ENCODE data around the gene AP5S1.

The AP5S1 gene

DNA sequence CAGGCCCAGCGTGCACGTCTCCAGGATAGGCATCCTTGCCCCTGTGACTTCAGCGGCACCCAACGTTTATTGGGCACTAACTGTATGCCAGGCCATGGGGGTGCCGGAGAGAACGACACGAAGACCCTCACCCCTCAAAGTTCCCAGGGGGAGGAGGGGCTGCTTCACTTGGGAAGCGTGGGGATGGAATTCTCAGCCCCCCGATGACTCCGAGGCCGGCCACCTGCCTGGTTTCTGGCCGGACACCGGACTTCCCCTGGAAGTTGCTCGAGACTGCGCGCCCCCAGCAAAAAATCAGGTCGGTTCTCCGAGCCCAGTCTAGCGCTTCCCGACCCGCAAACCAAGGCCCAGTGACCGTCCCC is 26.0 kb downstream of the AP5S1 start:
- peak; percentile 47 for DNase-seq (ENCODE audit: low spot score)

- peak; percentile 94 for DNase-seq (ENCODE audit: low spot score)
These were observed 26.5 kb downstream of the AP5S1 start, which contains the start of gene MAVS for GRCh38 chr20:3846740-3847428. MAVS (plus strand) TSS chr20:3846834; CDS start chr20:3854625, 7,791 bp downstream.

DNA sequence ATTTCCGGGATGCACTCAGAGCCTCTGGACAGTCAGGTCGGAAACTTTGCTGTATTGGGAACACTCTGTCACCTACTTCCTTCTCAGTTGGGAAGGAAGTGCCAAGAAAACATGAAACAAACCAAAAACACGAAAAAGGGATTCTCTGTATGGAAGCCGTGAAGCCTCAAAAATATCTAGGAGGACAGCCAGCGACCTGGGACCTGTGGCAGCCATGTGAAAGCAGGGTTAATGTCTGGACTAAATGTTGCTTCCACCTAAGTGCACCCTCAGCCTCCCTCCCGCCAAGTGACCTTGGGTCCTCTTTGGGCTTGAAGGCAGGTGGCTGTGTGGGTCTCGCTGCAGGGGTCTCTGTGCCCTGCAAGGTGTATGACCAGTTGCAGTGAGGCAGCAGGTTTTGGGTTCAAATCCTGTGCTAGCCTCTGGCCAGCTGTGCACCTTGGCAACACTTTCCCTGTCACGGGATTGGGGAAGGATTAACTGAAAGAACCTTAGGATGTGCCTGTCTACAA is 27.1 kb downstream of the AP5S1 start:
- no peak for DNase-seq (ENCODE audit: low spot score)

GRCh38 chr20:3848565-3848964 is 28.2 kb downstream of the AP5S1 start:
- DNase-seq (ENCODE audit: low spot score), result no peak

- no peak for DNase-seq (ENCODE audit: low spot score)
These were observed 34.1 kb downstream of the AP5S1 start for GRCh38 chr20:3854462-3854871.

- DNase-seq (ENCODE audit: low spot score), result no peak
These were observed 37.1 kb downstream of the AP5S1 start for GRCh38 chr20:3857405-3857804.

GRCh38 chr20:3858689-3859088 is 38.3 kb downstream of the AP5S1 start:
- DNase-seq (ENCODE audit: low spot score), result no peak

DNA sequence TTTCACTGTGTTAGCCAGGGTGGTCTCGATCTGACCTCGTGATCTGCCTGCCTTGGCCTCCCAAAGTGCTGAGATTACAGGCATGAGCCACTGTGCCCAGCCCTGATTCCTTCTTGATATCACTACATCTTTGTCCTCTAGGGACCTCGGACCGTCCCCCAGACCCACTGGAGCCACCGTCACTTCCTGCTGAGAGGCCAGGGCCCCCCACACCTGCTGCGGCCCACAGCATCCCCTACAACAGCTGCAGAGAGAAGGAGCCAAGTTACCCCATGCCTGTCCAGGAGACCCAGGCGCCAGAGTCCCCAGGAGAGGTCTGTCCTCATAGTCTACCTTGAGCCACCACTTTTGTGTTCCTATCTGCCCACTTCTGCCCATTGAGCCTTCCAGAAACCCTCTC is 40.8 kb downstream of the AP5S1 start:
- DNase-seq (ENCODE audit: low spot score), result no peak

GRCh38 chr20:3862333-3862732 is 42.0 kb downstream of the AP5S1 start:
- no peak for DNase-seq (ENCODE audit: low spot score)

DNA sequence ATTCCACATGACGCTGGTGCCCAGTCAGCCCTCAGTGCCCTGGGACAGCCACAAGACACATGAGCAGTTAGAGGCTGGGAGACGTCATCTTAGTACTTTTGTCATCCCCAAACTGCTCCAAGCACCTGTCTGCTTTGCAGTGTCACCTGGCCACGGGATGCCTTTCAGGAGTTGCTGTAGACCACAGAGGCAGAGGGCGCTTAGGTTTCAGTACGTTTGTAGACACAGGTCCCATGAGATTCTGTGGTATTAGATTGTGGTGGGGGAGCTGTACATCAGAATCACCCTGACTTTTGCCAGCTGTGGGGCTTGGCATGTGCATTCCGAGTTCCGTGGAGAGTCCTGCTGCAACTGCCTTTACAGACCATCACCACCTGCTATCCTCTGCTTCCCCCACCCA is 43.0 kb downstream of the AP5S1 start:
- no peak for DNase-seq (ENCODE audit: low spot score)

DNA sequence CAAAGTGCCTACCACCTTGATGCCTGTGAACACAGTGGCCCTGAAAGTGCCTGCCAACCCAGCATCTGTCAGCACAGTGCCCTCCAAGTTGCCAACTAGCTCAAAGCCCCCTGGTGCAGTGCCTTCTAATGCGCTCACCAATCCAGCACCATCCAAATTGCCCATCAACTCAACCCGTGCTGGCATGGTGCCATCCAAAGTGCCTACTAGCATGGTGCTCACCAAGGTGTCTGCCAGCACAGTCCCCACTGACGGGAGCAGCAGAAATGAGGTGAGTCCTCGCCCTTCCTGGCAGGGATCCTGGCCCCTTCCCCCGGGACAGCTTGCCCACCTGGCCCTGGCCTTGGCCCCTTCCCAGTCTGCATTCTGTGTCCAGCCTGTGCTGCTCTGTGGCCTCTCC is 44.2 kb downstream of the AP5S1 start:
- no peak for DNase-seq (ENCODE audit: low spot score)

DNA sequence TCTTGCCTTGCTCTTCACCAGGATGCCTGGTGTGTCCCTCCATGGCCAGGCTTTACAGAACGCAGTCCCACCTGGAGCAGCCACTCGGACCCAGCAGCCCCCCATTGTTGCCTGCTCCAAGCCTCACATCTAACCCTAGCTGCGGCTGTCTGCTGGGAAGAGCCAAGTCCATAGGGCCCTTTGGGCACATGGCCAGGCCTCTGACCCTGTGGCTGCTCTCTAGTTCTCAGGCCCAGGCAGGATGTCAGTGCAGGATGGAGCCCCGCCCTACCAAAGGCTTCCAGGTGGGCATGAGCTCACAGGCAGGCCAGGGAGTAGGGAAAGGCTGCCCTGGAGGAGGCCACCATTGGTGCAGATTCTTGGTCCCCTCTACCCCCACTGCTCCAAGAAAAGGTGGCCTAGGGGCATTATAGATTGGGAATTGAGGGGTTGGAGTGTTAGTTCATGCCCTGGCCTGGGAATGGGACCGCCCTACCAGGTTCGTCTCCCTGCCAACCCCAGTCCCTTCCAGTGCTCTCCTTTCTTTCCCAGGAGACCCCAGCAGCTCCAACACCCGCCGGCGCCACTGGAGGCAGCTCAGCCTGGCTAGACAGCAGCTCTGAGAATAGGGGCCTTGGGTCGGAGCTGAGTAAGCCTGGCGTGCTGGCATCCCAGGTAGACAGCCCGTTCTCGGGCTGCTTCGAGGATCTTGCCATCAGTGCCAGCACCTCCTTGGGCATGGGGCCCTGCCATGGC is 45.0 kb downstream of the AP5S1 start:
- no peak for DNase-seq (ENCODE audit: low spot score)

GRCh38 chr20:3865887-3866407 is 45.6 kb downstream of the AP5S1 start:
- DNase-seq (ENCODE audit: low spot score), result no peak

DNA sequence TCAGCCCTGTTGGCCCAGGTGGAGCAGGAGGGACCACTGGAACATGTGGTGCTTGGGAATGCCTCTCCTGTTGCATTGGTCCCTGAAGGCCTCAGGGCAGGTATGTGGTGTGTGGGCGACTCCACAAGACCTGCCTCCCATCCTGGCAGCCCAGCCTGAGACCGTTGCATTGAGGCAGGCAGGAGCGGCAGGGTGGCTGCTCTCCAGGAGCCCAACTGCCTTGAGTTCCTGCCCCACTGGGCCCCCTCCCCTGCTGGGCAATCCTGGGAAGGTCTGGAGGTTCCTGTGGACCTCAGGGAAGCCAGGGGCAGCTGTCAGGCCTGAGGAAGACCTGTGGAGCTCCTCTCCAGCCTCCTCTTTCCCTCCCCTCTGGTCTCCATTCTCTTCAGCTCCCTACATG is 46.1 kb downstream of the AP5S1 start:
- DNase-seq (ENCODE audit: low spot score), result no peak

GRCh38 chr20:3867802-3868201 is 47.5 kb downstream of the AP5S1 start:
- DNase-seq (ENCODE audit: low spot score), result no peak

GRCh38 chr20:3869839-3870634 is 49.7 kb downstream of the AP5S1 start:
- DNase-seq (ENCODE audit: low spot score), result no peak

DNA sequence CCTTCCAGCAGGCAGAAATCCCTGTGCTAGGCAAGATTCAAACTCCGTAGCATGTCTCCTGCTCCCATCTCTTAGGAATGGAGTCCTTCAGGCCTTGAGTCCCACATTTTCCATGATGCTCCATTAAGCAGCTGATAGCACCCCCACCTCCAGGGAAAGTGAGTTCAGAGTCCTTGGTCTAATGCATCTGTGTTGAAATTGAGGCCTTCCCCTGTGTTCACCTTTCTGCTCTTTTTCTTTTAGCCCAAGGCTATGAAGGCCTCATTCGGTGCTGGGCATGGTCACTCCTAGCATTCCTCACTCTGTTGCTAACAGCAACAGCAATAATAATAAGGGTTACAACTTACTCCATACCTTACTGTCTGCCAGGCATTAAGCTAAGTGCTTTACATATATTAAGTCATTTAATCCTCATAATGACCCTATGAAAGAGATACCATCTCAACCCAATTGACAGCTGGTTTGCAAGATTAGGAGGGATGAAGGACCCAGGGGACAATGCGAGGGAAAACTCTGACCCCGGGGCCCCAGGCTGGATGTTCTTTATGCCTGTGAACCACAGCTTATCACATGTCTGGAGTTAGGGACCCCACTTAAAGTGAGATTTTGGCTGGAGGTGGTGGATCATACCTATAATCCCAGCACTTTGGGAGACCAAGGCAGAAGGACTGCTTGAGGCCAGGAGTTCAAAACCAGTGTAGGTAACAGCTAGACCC is 51.4 kb downstream of the AP5S1 start:
- no peak for DNase-seq (ENCODE audit: low spot score)

GRCh38 chr20:3873507-3873906 is 53.2 kb downstream of the AP5S1 start:
- no peak for DNase-seq (ENCODE audit: low spot score)

DNA sequence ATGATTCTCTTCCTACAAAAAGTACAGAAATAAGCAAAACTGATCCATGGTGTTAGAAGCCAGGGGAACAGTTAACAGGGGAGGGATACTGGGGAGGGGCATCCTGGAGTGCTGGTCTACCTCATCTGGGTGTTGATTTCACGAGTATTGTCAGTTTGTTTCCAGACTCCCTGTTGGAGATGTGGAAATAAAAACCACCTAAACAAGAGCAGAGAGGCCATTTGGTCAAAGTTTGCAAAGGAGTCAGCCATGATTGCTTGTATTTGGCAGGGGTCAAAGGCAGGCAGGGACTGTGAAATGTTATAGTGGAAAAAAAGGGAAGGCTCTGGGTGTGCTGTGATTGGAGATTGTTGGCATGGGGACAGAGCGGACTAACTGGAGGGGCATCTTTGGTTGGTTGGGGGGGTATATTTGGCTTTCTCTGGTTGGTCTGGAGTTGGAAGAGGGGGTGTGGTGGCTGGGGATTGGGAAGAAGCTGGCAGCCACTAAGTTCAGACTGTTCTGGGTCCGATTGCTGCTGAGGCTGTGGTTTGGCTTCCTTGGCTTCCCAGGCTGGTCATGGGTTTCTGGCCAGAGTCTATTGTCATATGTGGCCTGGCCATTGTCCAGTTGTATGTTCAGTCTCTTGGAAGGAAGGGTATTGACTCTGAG is 54.0 kb downstream of the AP5S1 start:
- no peak for DNase-seq (ENCODE audit: low spot score)

- no peak for DNase-seq (ENCODE audit: low spot score)
These were observed 55.1 kb downstream of the AP5S1 start for GRCh38 chr20:3875378-3875974.

GRCh38 chr20:3876000-3876399 is 55.7 kb downstream of the AP5S1 start:
- DNase-seq (ENCODE audit: low spot score), result no peak
